Measurements from ENCODE around the gene ARHGEF4. TPM values are rescaled to one million over a fixed set of nuclear protein-coding genes. Genes with fewer than 3 reads are reported as not detected.
"Not testable (repeated sequence)": the region's sequence is repeated elsewhere in the genome, so short reads cannot be mapped to it uniquely, and the experiment has no call there.

Gene ARHGEF4
- total RNA-seq, 1 donor from 2014 or later, result 3.8 TPM

DNA sequence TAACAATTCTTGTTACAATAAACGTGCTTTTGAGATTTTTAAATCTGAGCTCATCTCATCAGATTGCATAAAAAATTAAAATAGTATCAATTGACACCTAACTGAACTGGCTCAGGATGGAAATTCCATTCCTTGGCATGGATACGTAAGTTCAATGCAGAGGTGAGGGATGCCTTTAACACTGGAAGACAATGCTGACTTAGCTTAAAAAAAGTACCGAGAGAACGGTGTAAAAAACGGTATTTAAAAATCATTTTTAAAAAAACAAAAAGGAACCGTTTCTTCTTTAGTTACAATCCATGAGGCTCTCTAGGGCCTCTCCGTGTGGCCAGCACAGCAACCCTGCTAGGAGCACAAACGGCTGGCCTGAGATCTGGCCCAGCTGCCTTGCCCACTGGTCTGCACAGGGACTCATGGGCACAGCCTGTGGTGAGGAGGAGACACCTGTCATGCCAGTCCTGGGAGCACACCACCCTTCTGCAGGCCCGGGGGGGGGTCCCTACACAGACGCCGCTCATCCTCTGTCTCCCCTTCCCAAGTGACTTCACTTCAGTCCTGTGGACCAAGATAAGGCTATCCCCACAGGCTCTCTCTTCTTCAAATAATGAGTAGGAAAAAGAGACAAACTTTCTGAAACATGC lies 211.3 kb downstream of the ARHGEF4 start:
- DNase-seq (peak; percentile 18), ATAC-seq (no peak)
- intact Hi-C loops (cut with micrococcal nuclease), result no loop called here

DNA sequence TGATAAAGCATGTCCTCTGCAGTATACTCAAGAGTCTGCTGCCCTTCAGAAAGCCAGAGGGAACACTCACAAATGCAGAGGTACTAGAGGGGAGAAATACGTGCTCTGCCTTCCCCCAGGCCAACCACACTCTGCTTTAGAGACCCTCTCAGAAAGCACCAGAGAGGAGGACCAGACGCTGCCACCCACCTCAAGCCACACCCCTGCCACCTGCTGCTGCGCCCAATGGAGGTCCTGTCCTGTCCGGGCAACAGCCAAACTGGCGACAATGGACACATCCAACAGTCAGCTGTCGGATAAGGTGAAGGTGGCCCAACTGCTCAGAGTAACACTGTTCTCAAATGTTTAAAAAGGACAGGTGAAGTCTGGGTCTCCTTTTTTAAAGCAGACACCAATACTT lies 211.9 kb downstream of the ARHGEF4 start:
- ATAC-seq, result no peak
- DNase-seq, result peak; percentile 19
- intact Hi-C loops (cut with micrococcal nuclease), result no loop called here

DNA sequence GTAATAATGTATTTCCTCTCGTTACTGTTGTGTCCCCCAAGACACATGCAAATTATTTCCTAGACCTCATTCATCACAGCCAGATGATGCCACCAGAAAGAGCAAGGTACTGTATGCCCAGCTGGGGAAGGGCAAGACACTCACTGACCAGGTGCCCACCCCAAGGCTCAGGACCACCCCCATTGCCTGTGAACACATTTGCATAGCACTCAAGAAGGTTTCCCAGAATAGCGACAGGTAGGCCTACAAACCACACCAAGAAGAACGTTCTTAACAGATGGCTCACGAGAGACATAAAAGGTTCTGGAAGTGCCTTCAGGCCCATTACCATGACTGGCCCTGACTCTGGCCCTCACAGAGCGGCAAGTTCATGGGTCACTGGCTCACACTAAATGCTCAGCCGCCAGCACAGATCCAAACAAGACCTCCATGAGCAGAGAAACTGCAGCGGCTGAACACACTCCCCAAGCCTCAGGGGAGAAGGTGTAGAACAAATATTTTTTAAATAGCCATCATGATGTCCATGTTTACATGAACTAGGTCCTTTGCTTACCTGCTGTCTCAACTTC lies 212.5 kb downstream of the ARHGEF4 start:
- intact Hi-C loops (cut with micrococcal nuclease), result no loop called here
- ATAC-seq, result no peak
- no peak for DNase-seq

DNA sequence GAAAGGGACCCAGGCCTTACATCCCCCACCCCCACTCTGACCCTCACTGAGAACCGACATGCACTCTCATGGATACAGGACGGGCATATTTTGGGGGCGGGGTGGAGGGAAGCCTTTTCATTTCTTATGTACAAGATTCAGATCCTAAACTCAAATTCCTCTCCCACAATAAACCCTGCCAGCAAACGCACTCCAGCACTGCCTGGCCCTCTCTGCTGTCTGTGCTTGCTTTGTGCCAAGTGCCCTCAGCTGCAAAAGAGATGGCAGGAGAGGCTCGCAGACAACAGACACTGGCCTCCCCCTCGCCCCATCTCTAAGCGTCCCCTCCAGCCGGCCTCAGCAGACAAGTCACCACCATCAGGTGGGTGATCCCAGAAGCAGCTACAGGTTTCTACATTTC lies 214.2 kb downstream of the ARHGEF4 start:
- DNase-seq (no peak), ATAC-seq (no peak)

DNA sequence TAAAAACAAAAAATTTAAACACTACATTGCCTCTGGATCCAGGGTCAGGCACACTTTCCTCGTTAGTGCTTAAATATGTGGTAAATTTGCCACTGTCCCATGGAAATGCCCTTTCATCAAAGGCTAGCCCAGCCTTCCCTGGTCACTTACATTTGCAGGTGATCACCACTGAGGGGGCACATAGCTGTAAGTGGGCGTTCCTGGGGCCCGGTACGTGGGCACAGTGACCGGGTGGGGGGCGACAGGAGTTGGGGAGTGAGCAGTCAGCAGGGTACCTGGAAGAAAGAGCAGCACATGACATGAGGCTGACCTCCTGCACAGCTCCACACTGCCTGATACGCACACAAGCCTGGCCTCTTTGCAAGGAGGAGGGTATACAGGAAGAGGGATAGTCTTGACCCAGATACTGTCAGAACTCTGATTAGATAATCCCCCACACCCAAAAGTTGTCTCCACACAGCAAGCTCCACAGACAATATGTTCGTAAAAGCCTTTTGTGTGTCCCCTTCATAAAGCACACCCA lies 216.1 kb downstream of the ARHGEF4 start:
- DNase-seq (no peak), ATAC-seq (no peak)
- intact Hi-C loops (cut with micrococcal nuclease), result no loop called here

More for the DNA sequence above, 214.2 kb downstream of the ARHGEF4 start:
- intact Hi-C loops (cut with micrococcal nuclease), result no loop called here

DNA sequence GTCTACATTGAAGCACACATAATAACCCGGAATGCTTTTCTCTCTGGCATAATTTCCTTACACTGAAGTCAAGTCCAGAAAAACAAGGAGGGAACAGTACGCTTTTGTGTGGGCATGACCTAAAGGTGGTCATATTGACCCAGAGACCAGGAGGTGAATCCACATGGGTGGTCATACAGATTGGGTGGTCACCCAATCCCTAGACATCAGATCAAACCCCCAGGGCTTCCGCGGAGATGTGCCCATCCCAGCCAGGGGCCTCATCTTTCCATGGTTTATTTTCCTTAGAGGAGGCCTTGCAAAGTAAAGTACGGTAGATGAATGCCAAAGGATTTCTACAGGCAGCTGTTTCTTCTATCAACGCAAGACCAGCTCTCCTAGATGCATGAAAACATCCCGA lies 217.8 kb downstream of the ARHGEF4 start:
- no peak for ATAC-seq
- DNase-seq, result no peak
- intact Hi-C loops (cut with micrococcal nuclease), result no loop called here

DNA sequence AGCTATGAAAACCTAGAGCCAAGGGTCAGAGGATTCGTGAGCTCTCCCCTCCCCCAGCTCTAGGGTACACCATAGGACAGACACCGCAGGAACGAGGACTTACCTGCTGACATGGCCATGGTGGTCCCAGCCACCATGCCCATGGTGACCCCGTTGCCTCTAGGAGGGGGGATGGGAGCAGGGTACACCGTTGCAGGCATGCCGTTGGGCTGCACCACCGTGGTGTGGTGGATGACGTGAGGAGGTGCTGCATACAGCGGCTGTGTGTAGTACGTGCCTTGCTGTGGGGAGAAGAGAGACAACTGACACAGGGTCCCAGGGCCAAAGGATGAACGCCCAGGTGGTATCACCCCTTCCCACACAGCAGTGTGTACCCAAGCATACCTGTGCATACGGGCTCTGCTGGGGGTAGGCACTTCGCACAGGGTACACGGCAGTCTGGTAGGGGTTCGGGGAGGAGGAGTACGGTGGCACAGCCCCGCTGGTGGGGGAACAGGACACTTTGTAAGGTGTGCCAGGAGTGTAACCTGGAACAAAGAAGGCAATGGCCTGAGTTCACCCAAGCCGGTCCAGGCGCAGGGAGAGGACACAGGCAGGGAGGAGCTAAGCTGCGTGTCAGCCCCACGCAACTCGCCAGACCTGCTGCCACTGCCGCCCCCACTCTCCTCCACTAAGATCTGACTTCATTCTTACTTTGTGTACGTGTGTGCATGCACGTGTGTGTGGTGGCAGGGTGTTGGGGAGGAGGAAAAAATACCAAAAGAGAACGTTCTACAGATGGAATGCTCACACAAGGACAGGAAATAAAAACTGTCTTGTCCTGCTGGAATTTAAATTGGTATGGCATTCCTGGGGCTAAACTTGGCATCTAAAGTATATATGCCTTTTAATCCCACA lies 218.7 kb downstream of the ARHGEF4 start:
- ATAC-seq, result peak; percentile 25
- intact Hi-C loops (cut with micrococcal nuclease), result no loop called here
- DNase-seq, result no peak

DNA sequence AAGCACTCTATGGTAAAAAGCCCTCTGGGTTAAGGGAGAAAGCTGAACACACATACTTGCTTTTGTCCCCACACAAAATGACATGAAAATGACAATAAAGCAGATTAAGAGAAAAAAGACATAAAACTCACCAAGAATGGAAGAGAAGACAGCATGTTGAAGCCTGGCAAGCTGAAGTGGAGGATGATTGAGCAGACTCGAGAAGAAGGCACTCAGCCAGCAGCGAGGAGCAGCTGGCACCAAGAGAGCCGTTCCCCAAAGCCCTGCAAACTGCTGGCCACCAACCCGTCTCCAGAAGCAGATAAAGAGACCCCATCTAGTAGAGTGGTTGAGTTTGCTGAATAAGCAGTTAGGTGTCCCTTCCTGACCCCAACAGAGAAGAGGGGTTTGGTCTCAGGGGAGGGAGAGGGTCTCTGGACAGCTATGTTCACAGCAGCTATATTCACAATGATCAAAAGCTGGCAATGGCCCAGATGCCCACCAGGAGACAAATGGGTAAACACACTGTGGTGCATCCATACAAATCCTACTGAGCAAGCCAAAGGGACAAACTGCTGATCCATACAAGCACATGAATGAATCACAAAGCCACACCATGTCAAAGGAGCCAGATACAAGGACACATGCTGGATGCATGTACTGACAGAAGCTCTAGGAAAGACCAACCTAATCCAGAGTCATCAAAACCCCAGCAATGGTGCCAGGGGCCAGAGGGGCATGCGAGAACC lies 219.7 kb downstream of the ARHGEF4 start:
- ATAC-seq, result peak; percentile 59
- no peak for DNase-seq
- intact Hi-C loops (cut with micrococcal nuclease), result no loop called here

DNA sequence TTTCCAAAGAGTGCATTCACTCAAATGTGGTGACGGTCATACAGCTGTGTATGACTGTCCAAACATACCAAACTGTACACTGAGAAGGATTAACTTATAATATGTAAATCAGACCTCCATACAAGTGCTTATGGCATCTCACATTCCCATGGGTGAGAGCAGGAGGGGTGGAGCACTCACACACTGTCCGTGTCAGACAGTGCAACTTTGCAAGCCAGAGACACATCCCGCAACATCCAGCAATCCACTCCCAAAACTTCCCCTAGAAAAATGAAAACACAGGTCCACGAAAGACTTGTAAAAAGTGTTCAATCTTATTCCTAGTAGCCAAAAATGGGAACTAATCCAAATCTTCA lies 220.2 kb downstream of the ARHGEF4 start:
- DNase-seq, result no peak
- no peak for ATAC-seq
- intact Hi-C loops (cut with micrococcal nuclease), result no loop called here

DNA sequence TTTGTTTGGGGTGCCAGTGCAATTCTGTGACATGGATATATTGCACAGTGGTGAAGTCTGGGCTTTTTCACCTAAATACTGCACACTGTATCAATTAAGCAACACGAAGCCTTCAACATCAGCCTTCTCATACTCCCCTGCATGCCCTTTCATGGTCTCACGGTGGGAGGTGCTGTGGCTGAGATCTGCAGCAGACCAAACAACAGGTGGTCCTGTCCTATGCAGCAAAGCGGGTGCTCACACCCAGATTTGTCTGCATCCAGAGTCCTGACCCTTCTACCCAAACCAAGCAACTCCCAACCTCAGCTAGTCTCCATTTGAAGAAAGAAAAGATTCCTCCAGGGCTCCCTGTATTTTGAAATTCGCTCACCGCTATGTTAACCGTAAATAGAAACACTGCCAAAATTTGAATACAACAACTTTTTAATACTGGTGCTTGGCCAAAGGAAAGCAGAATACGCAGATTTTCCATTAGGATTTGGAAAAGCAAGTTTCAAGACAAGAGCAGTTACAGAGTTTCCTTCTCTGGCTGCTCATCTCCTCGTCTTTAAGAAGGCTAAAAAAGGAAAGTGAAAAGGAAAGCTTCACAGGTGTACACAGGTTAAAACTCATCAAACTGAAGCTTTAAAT lies 221.6 kb downstream of the ARHGEF4 start:
- intact Hi-C loops (cut with micrococcal nuclease), result no loop called here
- DNase-seq (no peak), ATAC-seq (no peak)

DNA sequence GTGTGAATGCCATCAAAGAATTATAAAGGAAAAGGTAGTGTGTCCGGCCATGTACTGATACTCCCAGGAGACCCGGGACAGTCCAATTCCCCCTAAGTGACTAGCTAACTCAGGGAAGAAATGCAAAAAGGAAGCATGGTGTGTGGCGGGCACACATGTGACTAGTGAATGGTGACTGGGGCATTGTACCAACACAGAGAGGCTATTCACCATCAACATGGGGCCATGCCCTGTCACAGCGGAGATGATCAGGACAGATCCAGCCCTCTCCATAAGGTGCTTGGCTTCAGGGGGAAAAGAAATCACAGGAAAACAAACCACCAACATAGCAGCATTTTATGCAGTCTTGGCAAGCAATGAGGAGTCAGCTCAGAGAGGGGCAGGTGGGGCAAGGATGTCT lies 222.2 kb downstream of the ARHGEF4 start:
- DNase-seq (no peak), ATAC-seq (no peak)
- intact Hi-C loops (cut with micrococcal nuclease), result no loop called here

DNA sequence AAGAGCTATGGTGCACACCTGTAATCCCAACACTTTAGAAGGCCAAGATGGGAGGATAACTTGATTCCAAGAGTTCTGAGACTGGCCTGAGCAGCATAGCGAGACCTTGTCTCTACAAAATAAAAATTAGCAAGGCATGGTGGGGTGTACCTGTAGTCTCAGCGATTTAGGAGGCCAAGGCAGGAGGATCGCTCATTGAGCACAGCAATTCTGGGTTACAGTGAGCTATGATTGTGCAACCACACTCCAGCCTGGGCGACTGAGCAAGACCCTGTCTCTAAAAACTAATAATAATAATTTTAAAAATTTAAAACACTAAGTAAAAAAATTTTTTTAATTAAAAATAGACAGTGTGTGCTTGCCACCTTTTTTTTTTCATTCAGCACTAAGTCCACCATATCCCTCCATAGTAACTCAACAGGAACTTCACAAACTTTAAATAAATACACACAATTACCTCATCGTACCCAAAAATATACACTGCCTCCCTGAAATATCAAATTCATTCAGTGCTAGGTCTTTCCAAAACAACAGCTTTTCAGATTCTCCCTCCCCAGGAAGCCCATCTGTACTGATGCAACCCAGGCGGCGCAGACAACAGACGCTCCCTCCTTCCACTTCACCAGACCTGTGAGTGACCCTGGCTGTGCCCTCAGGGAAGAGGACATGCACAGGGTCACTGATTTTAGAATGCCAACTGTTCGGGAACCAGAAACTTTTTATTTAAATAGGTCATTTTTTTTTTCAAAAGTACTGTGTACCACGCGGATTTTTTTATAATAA lies 227.0 kb downstream of the ARHGEF4 start:
- peak; percentile 56 for ATAC-seq
- no peak for DNase-seq
- intact Hi-C loops (cut with micrococcal nuclease), result no loop called here

DNA sequence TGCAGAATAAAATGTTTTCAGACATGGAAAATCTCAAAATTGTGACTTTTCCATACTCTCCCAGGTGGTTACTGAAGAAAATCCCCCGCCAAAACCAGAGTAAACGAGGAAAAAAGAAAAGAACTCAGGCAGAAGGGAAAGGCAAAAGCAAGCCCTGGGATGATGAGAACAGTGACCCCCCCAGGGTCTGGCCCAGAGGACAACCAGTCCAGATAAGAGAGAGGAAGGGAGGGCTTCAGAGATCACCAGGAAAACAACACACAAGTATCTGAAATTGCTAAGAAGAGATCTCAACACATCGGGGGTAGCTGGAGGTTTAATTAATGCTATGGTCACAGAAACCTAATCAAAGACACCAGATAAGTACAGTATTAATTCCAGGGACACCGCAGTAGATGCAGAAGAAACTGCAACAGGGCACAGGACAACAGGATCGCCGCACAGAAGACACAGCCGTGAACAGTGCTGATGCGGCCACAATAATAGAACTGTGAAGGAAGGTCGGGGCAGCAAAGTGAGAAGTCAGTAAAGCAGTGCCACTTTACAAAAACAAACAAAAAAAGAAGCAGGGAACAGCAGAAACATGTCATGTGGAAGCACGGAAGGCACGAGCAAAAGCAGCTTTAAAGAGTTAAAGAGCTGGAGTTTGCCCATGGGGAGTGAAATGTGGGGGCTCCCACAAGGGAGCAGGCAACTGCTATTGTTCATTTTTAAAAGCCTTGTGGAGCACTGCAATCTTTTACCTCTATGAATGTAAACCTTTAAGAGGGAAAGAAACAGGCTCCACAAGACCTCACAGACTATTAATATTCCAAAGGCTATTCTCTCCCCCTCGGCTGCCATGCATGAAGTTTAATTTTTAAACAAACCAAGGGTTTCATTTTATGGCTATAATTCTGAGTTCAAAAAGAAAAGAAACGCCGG lies 228.1 kb downstream of the ARHGEF4 start:
- ATAC-seq, result peak; percentile 52
- intact Hi-C loops (cut with micrococcal nuclease), result no loop called here

DNA sequence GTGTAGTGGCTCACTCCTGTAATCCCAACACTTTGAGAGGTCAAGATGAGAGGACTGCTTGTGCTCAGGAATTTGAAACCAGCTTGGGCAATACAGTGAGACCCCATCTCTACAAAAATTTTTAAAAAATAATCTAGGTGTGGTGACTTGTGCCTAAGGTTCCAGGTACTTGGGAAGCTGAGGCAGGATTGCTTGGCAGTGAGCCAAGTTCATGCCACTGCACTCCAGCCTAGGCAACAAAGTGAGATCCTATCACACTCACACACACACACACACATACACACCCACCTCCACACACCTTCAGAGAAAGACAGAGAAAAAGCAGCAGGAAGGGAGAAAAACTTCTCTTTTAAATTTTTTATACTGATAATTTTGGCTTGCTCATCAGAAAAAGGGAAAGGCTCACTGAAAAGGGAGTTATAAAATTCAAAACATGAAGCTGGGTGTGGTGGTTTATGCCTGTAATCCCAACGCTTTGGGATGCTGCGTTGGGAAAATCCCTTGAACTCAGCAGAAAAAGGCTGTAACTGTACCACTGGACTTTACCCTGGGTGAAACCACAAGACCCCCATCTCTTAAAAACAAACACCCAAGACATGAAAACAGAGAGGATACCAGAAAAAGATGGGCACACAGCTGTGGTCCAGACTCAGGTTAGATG lies 230.9 kb downstream of the ARHGEF4 start:
- no peak for ATAC-seq
- intact Hi-C loops (cut with micrococcal nuclease), result no loop called here
- no peak for DNase-seq

More for the DNA sequence above, 228.1 kb downstream of the ARHGEF4 start:
- DNase-seq, result no peak

DNA sequence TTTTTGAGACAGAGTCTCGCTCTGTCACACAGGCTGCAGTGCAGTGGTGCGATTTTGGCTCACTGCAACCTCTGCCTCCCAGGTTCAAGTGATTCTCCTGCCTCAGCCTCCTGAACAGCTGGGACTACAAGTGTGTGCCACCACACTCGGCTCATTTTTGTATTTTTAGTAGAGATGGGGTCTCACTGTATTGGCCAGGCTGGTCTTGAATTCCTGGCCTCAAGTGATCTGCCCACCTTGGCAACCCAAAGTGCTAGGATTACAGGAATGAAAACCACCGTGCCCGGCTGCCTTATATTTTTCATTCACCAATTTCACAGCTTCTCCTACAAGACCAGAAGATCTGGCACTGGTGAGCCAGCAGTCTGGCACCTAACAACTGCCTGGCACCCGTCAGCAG lies 231.5 kb downstream of the ARHGEF4 start:
- DNase-seq; intact Hi-C loops (cut with micrococcal nuclease); ATAC-seq: not testable (repeated sequence)

DNA sequence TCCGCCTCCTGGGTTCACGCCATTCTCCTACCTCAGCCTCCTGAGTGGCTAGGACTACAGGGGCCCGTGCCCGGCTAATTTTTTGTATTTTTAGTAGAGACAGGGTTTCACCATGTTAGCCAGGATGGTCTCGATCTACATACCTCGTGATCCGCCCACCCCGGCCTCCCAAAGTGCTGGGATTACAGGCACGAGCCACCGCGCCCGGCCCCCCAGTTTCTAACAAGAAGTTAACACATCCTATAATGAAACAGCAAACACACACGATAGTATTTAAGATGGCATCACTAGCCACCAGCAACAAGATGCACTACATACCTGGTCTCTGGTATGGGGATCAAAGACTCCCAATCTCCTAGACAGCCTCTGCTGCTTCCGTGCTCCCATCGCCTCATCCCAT lies 238.9 kb downstream of the ARHGEF4 start:
- intact Hi-C loops (cut with micrococcal nuclease); DNase-seq; ATAC-seq: not testable (repeated sequence)

DNA sequence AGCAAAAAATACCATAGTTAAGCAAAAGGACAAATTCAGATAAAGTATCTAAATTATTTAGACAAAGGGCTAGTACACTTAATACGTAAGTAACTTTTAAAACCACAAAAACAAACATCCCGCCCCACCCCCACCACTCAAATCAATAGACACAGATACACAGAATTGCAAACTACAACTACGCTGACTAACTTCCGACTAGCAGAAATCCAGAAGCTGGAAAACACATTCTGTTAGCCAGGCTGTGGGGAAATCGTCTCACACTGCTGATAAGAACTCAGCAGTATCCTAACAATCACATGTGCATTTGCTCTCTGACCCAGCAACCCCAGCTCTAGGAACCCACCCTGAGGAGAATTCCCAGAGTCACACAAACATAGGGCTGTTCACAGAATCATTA lies 240.0 kb downstream of the ARHGEF4 start:
- DNase-seq (no peak), ATAC-seq (no peak)
- intact Hi-C loops (cut with micrococcal nuclease), result no loop called here

Data from left ventricle myocardium superior (tissue), 1 donor.